ENCODE measurements around the gene FMN2.

Gene FMN2

GRCh38 chr1:240210026-240210425 lies 118.3 kb downstream of the FMN2 start:
- Mint-ChIP-seq H3K27me3 (ENCODE audit: low read depth) (no peaks in the 10 kb centered on the region), H3K9me3 (no peaks in the 10 kb centered on the region), H3K27ac (no peak overlapping the region), H3K36me3 (ENCODE audit: low read depth) (no peaks in the 10 kb centered on the region), H3K4me3 (no peak overlapping the region), H3K4me1 (ENCODE audit: low read depth) (no peaks in the 10 kb centered on the region)
- DNase-seq (ENCODE audit: low spot score) = no peak

GRCh38 chr1:240212556-240212955 lies 120.9 kb downstream of the FMN2 start:
- H3K9me3 Mint-ChIP-seq = no peaks in the 10 kb centered on the region
- H3K36me3 Mint-ChIP-seq (ENCODE audit: low read depth) = no peaks in the 10 kb centered on the region
- H3K27ac Mint-ChIP-seq = no peak overlapping the region
- H3K4me3 Mint-ChIP-seq = no peak overlapping the region
- no peak for DNase-seq (ENCODE audit: low spot score)
- H3K27me3 Mint-ChIP-seq (ENCODE audit: low read depth) = no peaks in the 10 kb centered on the region
- no peaks in the 10 kb centered on the region for H3K4me1 Mint-ChIP-seq (ENCODE audit: low read depth)

- Mint-ChIP-seq H3K27ac (no peak overlapping the region), H3K9me3 (peaks cover 4% of the 10 kb centered on the region), H3K4me3 (no peak overlapping the region), H3K27me3 (ENCODE audit: low read depth) (no peaks in the 10 kb centered on the region), H3K4me1 (ENCODE audit: low read depth) (no peaks in the 10 kb centered on the region), H3K36me3 (ENCODE audit: low read depth) (no peaks in the 10 kb centered on the region)
- DNase-seq (ENCODE audit: low spot score) = no peak
Observed at GRCh38 chr1:240217403-240217802, 125.7 kb downstream of the FMN2 start.

GRCh38 chr1:240219104-240219503 lies 127.4 kb downstream of the FMN2 start:
- Mint-ChIP-seq H3K36me3 (ENCODE audit: low read depth) (no peaks in the 10 kb centered on the region), H3K9me3 (peaks cover 15% of the 10 kb centered on the region)

GRCh38 chr1:240226102-240226501 lies 134.4 kb downstream of the FMN2 start:
- no peak overlapping the region for H3K4me3 Mint-ChIP-seq
- H3K27ac Mint-ChIP-seq = no peak overlapping the region
- H3K4me1 Mint-ChIP-seq (ENCODE audit: low read depth) = no peaks in the 10 kb centered on the region
- no peak for DNase-seq (ENCODE audit: low spot score)
- no peaks in the 10 kb centered on the region for H3K27me3 Mint-ChIP-seq (ENCODE audit: low read depth)
- H3K36me3 Mint-ChIP-seq (ENCODE audit: low read depth) = no peaks in the 10 kb centered on the region
- H3K9me3 Mint-ChIP-seq = peaks cover 36% of the 10 kb centered on the region

More at GRCh38 chr1:240219104-240219503, 127.4 kb downstream of the FMN2 start:
- no peaks in the 10 kb centered on the region for H3K4me1 Mint-ChIP-seq (ENCODE audit: low read depth)
- H3K27ac Mint-ChIP-seq = no peak overlapping the region
- DNase-seq (ENCODE audit: low spot score) = no peak
- no peak overlapping the region for H3K4me3 Mint-ChIP-seq
- no peaks in the 10 kb centered on the region for H3K27me3 Mint-ChIP-seq (ENCODE audit: low read depth)

- DNase-seq (ENCODE audit: low spot score) = no peak
- no peaks in the 10 kb centered on the region for H3K36me3 Mint-ChIP-seq (ENCODE audit: low read depth)
- peaks cover 16% of the 10 kb centered on the region for H3K9me3 Mint-ChIP-seq
- H3K4me3 Mint-ChIP-seq = no peak overlapping the region
- H3K27me3 Mint-ChIP-seq (ENCODE audit: low read depth) = no peaks in the 10 kb centered on the region
- no peaks in the 10 kb centered on the region for H3K4me1 Mint-ChIP-seq (ENCODE audit: low read depth)
- no peak overlapping the region for H3K27ac Mint-ChIP-seq
Observed at GRCh38 chr1:240230816-240231215, 139.1 kb downstream of the FMN2 start.

GRCh38 chr1:240232530-240232929 lies 140.8 kb downstream of the FMN2 start:
- no peaks in the 10 kb centered on the region for H3K36me3 Mint-ChIP-seq (ENCODE audit: low read depth)
- no peaks in the 10 kb centered on the region for H3K4me1 Mint-ChIP-seq (ENCODE audit: low read depth)
- H3K4me3 Mint-ChIP-seq = no peak overlapping the region
- H3K27me3 Mint-ChIP-seq (ENCODE audit: low read depth) = no peaks in the 10 kb centered on the region
- peaks cover 8% of the 10 kb centered on the region for H3K9me3 Mint-ChIP-seq
- DNase-seq (ENCODE audit: low spot score) = no peak
- no peak overlapping the region for H3K27ac Mint-ChIP-seq

- no peaks in the 10 kb centered on the region for H3K4me1 Mint-ChIP-seq (ENCODE audit: low read depth)
- DNase-seq (ENCODE audit: low spot score) = no peak
- H3K9me3 Mint-ChIP-seq = peaks cover 8% of the 10 kb centered on the region
- H3K36me3 Mint-ChIP-seq (ENCODE audit: low read depth) = no peaks in the 10 kb centered on the region
- no peaks in the 10 kb centered on the region for H3K27me3 Mint-ChIP-seq (ENCODE audit: low read depth)
- no peak overlapping the region for H3K27ac Mint-ChIP-seq
- H3K4me3 Mint-ChIP-seq = no peak overlapping the region
Observed at GRCh38 chr1:240234485-240235210, 143.0 kb downstream of the FMN2 start.

- no peaks in the 10 kb centered on the region for H3K27me3 Mint-ChIP-seq (ENCODE audit: low read depth)
- DNase-seq (ENCODE audit: low spot score) = no peak
Observed at GRCh38 chr1:240235521-240236288, 144.0 kb downstream of the FMN2 start.

GRCh38 chr1:240237305-240237721 lies 145.6 kb downstream of the FMN2 start:
- H3K27ac Mint-ChIP-seq = no peak overlapping the region
- no peak overlapping the region for H3K4me3 Mint-ChIP-seq
- no peaks in the 10 kb centered on the region for H3K4me1 Mint-ChIP-seq (ENCODE audit: low read depth)
- peaks cover 8% of the 10 kb centered on the region for H3K9me3 Mint-ChIP-seq
- no peak for DNase-seq (ENCODE audit: low spot score)
- H3K36me3 Mint-ChIP-seq (ENCODE audit: low read depth) = no peaks in the 10 kb centered on the region
- no peaks in the 10 kb centered on the region for H3K27me3 Mint-ChIP-seq (ENCODE audit: low read depth)

More at GRCh38 chr1:240235521-240236288, 144.0 kb downstream of the FMN2 start:
- H3K9me3 Mint-ChIP-seq = peaks cover 8% of the 10 kb centered on the region
- H3K4me3 Mint-ChIP-seq = no peak overlapping the region
- H3K36me3 Mint-ChIP-seq (ENCODE audit: low read depth) = no peaks in the 10 kb centered on the region
- H3K4me1 Mint-ChIP-seq (ENCODE audit: low read depth) = no peaks in the 10 kb centered on the region
- no peak overlapping the region for H3K27ac Mint-ChIP-seq

- no peak overlapping the region for H3K4me3 Mint-ChIP-seq
- H3K36me3 Mint-ChIP-seq (ENCODE audit: low read depth) = no peaks in the 10 kb centered on the region
- no peaks in the 10 kb centered on the region for H3K27me3 Mint-ChIP-seq (ENCODE audit: low read depth)
- DNase-seq (ENCODE audit: low spot score) = no peak
- no peaks in the 10 kb centered on the region for H3K4me1 Mint-ChIP-seq (ENCODE audit: low read depth)
- H3K27ac Mint-ChIP-seq = no peak overlapping the region
- H3K9me3 Mint-ChIP-seq = peaks cover 3% of the 10 kb centered on the region
Observed at GRCh38 chr1:240239309-240239708, 147.6 kb downstream of the FMN2 start.

GRCh38 chr1:240241278-240241677 lies 149.6 kb downstream of the FMN2 start:
- Mint-ChIP-seq H3K9me3 (peaks cover 6% of the 10 kb centered on the region), H3K4me3 (no peak overlapping the region), H3K4me1 (ENCODE audit: low read depth) (no peaks in the 10 kb centered on the region), H3K27ac (no peak overlapping the region), H3K36me3 (ENCODE audit: low read depth) (no peaks in the 10 kb centered on the region), H3K27me3 (ENCODE audit: low read depth) (no peaks in the 10 kb centered on the region)
- no peak for DNase-seq (ENCODE audit: low spot score)

- Mint-ChIP-seq H3K36me3 (ENCODE audit: low read depth) (no peaks in the 10 kb centered on the region), H3K4me3 (no peak overlapping the region), H3K27ac (no peak overlapping the region), H3K27me3 (ENCODE audit: low read depth) (no peaks in the 10 kb centered on the region), H3K4me1 (ENCODE audit: low read depth) (no peaks in the 10 kb centered on the region), H3K9me3 (peaks cover 6% of the 10 kb centered on the region)
- no peak for DNase-seq (ENCODE audit: low spot score)
Observed at GRCh38 chr1:240242601-240243144, 151.0 kb downstream of the FMN2 start.

- no peak overlapping the region for H3K4me3 Mint-ChIP-seq
- peaks cover 14% of the 10 kb centered on the region for H3K9me3 Mint-ChIP-seq
- no peaks in the 10 kb centered on the region for H3K27me3 Mint-ChIP-seq (ENCODE audit: low read depth)
- DNase-seq (ENCODE audit: low spot score) = no peak
- no peaks in the 10 kb centered on the region for H3K4me1 Mint-ChIP-seq (ENCODE audit: low read depth)
- no peaks in the 10 kb centered on the region for H3K36me3 Mint-ChIP-seq (ENCODE audit: low read depth)
- no peak overlapping the region for H3K27ac Mint-ChIP-seq
Observed at GRCh38 chr1:240244968-240245628, 153.4 kb downstream of the FMN2 start.
